COLO668 (cell line): ENCODE measurements around the gene PIGR.
A peak's percentile ranks its signal among the peaks of the same experiment; 100 is the strongest.

Experiments used
- DNase-seq: peaks from one replicate; lab custom pipeline; 2025; ENCODE audit not compliant: unreplicated experiment; lab: John Stamatoyannopoulos, UW

Gene PIGR

GRCh38 chr1:206960676-206961386 lies 14.6 kb upstream of the PIGR start:
- no peak for DNase-seq

- no peak for DNase-seq
These were observed 11.9 kb upstream of the PIGR start for GRCh38 chr1:206958144-206958543.

GRCh38 chr1:206957639-206958038 lies 11.4 kb upstream of the PIGR start:
- no peak for DNase-seq

GRCh38 chr1:206955476-206956451 lies 9.5 kb upstream of the PIGR start:
- DNase-seq: no peak

- no peak for DNase-seq
These were observed 8.4 kb upstream of the PIGR start for GRCh38 chr1:206954459-206955342.

DNA sequence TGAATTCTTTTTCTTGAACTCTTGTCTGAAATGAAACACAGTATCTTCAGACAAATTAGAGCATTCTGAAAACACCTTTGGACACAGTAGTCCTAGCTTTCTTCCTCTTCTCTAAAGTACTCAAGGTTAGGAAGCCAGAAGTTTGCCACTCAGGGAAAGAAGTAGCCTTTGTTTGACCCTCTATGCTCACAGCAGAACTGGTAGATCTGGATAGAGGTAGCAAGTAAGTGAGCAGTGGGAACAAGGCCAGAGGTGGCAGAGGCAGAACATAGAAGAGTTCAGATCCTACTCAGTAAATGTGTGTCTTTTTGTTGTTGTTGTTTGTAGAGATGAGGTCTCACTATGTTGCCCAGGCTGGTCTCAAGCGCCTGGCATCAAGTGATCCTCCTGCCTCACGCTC lies 7.4 kb upstream of the PIGR start:
- no peak for DNase-seq

DNA sequence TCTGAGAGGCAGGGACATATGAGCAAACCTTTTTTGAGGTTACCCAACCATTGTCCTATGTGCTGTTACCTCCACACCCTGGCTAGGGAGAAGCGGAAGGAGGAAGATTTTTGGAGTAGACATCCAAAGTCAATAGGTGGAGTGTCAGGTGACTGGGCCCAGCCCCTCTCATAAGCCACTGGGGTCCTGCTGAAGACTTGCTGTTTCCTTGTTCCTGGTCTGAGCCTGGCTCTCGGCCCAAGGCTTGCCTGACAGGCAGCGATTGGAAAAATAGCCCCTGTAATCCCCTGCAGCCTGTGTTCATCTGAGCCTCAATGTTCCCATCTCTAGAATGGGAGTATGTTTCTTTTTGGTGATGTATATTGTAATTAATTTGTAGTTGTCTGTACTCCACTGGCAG lies 6.9 kb upstream of the PIGR start:
- DNase-seq: no peak

- DNase-seq: peak; percentile 16
These were observed 5.9 kb upstream of the PIGR start for GRCh38 chr1:206952171-206952570.

DNA sequence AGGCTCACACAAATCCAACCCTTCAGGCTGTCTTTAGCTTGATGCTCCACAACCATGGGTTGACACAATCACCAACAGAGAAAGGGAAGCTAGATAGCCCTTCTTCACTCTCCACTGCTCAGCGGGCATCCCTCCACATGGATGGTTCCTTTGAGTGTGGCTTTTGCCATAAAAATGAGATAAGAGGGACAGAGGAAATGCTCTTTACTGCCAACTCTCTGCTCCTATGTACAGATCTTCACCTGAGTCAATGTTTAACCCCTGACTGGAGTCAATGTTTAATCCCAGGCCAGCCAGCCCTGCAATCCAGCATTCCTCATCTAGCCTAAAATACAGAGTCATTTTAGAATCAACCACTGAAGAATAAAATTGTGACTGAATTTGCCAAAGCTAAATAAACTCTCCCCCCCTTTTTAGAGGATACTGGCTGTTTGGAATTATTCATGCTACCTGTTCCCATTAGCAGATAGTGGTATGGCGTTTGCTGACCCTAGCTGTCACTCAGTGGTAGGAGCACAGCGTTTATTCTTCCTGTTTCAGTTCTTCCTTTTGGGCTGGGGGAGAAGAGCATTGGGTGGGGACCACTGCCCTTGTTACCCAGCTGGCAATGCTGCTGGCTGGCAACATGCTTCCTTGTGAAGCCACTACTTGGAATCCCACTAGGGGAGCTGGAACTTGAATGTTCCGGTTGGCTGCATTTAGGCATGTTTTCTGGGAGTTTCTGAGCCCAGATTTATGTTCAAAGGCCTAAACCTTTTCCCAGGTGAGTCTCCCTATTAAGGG lies 5.2 kb upstream of the PIGR start:
- DNase-seq: no peak

- no peak for DNase-seq
These were observed 3.4 kb upstream of the PIGR start for GRCh38 chr1:206949641-206950040.

- no peak for DNase-seq
These were observed 2.9 kb upstream of the PIGR start for GRCh38 chr1:206949208-206949607.

- no peak for DNase-seq
These were observed 989 bp upstream of the PIGR start for GRCh38 chr1:206947255-206947654.

DNA sequence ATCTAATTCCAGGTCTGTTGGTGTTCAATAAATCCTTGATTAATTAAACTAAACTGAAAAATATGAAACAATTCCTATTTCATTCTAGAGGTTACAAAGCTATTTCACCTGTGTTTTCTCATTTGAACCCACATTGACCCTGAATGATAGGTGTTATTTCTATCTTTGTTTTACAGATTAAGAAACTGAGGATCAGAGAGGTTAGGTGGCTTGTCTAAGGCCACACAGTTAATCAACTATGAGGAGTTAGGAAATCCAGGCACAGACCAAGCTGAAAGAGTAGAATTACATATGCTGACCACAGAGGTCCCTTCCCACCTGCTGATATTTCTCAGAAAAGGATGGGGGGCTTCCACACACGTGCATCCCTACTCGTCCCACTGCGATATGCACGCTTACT lies 487 bp downstream of the PIGR start:
- no peak for DNase-seq

GRCh38 chr1:206944703-206945102 lies 1.6 kb downstream of the PIGR start:
- DNase-seq: no peak

GRCh38 chr1:206941766-206942418 lies 4.4 kb downstream of the PIGR start:
- DNase-seq: no peak

- no peak for DNase-seq
These were observed 5.7 kb downstream of the PIGR start for GRCh38 chr1:206940588-206940936.

DNA sequence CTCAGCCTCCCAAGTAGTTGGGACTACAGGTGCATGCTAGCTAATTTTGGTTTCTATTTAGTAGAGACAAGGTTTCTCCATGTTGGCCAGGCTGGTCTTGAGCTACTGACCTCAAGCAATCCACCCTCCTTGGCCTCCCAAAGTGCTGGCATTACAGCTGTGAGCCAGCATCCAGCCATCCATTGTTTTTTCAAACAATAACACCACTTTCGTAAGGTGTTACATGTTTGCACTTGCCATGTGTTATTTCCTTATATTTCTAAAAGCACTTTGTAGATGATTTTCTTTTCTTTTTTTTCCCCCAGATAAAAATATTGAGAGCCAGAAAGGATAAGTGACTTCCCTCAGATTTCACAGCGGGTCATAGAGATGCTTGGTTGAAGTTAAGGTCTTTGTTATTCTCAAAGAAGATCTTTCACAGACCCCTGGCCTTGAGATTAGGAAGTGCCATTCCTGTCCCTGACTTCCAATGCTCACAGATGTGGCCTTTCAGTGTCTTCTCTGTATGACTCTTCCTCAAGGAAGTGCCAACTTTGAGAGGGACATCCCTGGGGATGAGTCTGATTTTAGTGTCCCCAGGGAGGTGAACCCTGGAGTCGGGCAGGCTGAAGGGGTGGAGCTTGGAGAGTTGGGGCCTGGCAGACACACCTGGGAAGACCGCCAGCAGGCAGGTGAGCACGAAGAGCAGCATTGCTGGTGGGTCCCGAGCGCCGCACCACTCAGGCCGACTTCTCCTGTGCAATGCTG lies 6.3 kb downstream of the PIGR start:
- DNase-seq: no peak

DNA sequence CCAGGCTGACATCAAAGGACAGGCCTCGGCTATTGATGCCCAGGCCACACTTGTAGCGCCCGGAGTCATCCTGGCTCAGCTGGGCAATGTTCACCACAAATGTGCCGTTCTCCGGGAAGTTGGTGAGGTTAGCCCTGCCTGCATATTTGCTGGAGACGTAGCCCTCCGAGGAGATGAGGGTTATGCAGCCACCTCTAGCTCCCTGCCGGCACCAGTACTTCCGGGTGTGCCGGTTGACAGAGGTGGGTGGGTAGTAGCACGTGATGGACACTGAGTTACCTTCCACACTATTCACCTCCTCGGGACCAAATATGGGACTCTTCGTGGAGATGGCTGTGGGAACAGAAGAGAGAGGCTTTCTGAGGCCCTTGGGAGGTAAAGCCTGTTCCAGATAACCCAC lies 7.1 kb downstream of the PIGR start:
- no peak for DNase-seq

GRCh38 chr1:206937425-206937824 lies 8.8 kb downstream of the PIGR start:
- no peak for DNase-seq
